Smooth muscle cell (in vitro differentiated cells): Measurements from ENCODE around the gene C1QTNF12. TPM values are rescaled to one million over a fixed set of nuclear protein-coding genes. Genes with fewer than 3 reads are reported as not detected.

ENCODE experiments used
- DNase-seq: peaks from one replicate; lab custom pipeline; 2025; ENCODE audit not compliant: unreplicated experiment; lab: John Stamatoyannopoulos, UW
- H2AFZ ChIP-seq: fragments of 200-600 bp; sonication (generic); 2 replicates; pipeline ENCODE4 v1.6.0; 2016; ENCODE audit warnings: antibody characterized with exemption, low read depth, mild to moderate bottlenecking
- H3F3A ChIP-seq: fragments of 200-600 bp; sonication (generic); 2 replicates; pipeline ENCODE4 v1.6.0; 2017; ENCODE audit warnings: antibody characterized with exemption, low read depth
- H3K27ac ChIP-seq: fragments of 200-600 bp; sonication (generic); 2 replicates; pipeline ENCODE4 v1.5.1; 2016; ENCODE audit warnings: low read depth, mild to moderate bottlenecking
- H3K27me3 ChIP-seq: fragments of 200-600 bp; sonication (generic); 2 replicates; pipeline ENCODE4 v1.6.1; 2016; ENCODE audit warnings: low read depth, mild to moderate bottlenecking
- H3K36me3 ChIP-seq: fragments of 200-600 bp; sonication (generic); 2 replicates; pipeline ENCODE4 v1.5.1; 2016; ENCODE audit warnings: low read depth
- H3K4me1 ChIP-seq: fragments of 200-600 bp; sonication (generic); 2 replicates; pipeline ENCODE4 v1.5.1; 2016; ENCODE audit warnings: low read depth
- H3K4me2 ChIP-seq: fragments of 200-600 bp; sonication (generic); 2 replicates; pipeline ENCODE4 v1.6.0; 2016; ENCODE audit warnings: mild to moderate bottlenecking
- H3K4me3 ChIP-seq: fragments of 200-600 bp; sonication (generic); 2 replicates; pipeline ENCODE4 v1.5.1; 2016; ENCODE audit warnings: mild to moderate bottlenecking
- H3K79me2 ChIP-seq: fragments of 200-600 bp; sonication (generic); 2 replicates; pipeline ENCODE4 v1.6.0; 2016; ENCODE audit warnings: low read depth, mild to moderate bottlenecking
- H3K9ac ChIP-seq: fragments of 200-600 bp; sonication (generic); 2 replicates; pipeline ENCODE4 v1.6.0; 2016; ENCODE audit warnings: low read depth
- H3K9me3 ChIP-seq: fragments of 200-600 bp; sonication (generic); replicated peaks from 2 replicates; pipeline ENCODE4 v1.5.1; 2016; ENCODE audit warnings: low read depth
- H4K20me1 ChIP-seq: fragments of 200-600 bp; sonication (generic); 2 replicates; pipeline ENCODE4 v1.6.0; 2016; ENCODE audit warnings: low read depth
- CTCF ChIP-seq: fragments of 200-600 bp; sonication (generic); IDR thresholded peaks from 2 replicates; pipeline ENCODE4 v1.5.1; 2017; ENCODE audit warnings: borderline replicate concordance, mild to moderate bottlenecking, antibody characterized with exemption; ENCODE audit not compliant: insufficient read depth, poor library complexity, severe bottlenecking
- WGBS: methylation state at CpG from one replicate; pipeline ENCODE4 v1.1.7; 2016; ENCODE audit warnings: low lambda C conversion rate; 5-methylcytosine and 5-hydroxymethylcytosine counted together
- polyA plus RNA-seq: library from polyadenylated mRNA; unstranded; fragments of >200 nt; fragmentation: Nextera tagmentation; extraction: Ambion mirVana; gene quantifications from 2 replicates; pipeline ENCODE4 v1.2.1, GENCODE V29; 2016
- total RNA-seq: library from RNA; depleted of rRNA; stranded (reverse); fragments of >200 nt; gene quantifications from 2 replicates; pipeline ENCODE4 v1.2.3, GENCODE V29; 2014

Gene C1QTNF12
- total and polyA plus RNA-seq, 2 experiments from 2014 or later: 1.8 to 5.4 TPM

GRCh38 chr1:1270813-1271212 lies 24.3 kb upstream of the C1QTNF12 start:
- Histone ChIP-seq H3K4me3 (no peak overlapping the region), H3K9ac (no peak overlapping the region), H3K27me3 (no peaks in the 10 kb centered on the region), H3K36me3 (no peaks in the 10 kb centered on the region), H3K9me3 (no peaks in the 10 kb centered on the region), H3K27ac (no peak overlapping the region), H3K79me2 (peaks cover 71% of the 10 kb centered on the region), H3K4me1 (peaks cover 18% of the 10 kb centered on the region), H3K4me2 (peak overlapping the region; percentile 54), H4K20me1 (peaks cover 50% of the 10 kb centered on the region), H3F3A (peaks cover 7% of the 10 kb centered on the region), H2AFZ (no peak overlapping the region)
- no peak for DNase-seq
- WGBS: 84% methylated on average over 7 of the region's 7 CpGs
- no peak for TF ChIP-seq CTCF

GRCh38 chr1:1268284-1268682 lies 21.8 kb upstream of the C1QTNF12 start:
- Histone ChIP-seq H3K27ac (no peak overlapping the region), H2AFZ (no peak overlapping the region), H3K9me3 (no peaks in the 10 kb centered on the region), H3F3A (peaks cover 8% of the 10 kb centered on the region), H3K4me3 (no peak overlapping the region), H3K4me1 (peaks cover 12% of the 10 kb centered on the region), H3K27me3 (no peaks in the 10 kb centered on the region), H4K20me1 (peaks cover 69% of the 10 kb centered on the region), H3K79me2 (peaks cover 82% of the 10 kb centered on the region), H3K9ac (no peak overlapping the region), H3K36me3 (no peaks in the 10 kb centered on the region), H3K4me2 (no peak overlapping the region)
- TF ChIP-seq CTCF: no peak
- DNase-seq: no peak
- WGBS: 97% methylated on average over 13 of the region's 13 CpGs

GRCh38 chr1:1267488-1268283 lies 21.2 kb upstream of the C1QTNF12 start:
- H3K9ac ChIP-seq: no peak overlapping the region
- H4K20me1 ChIP-seq: peaks cover 70% of the 10 kb centered on the region

More at GRCh38 chr1:1267488-1268283, 21.2 kb upstream of the C1QTNF12 start:
- H3K4me2 ChIP-seq: no peak overlapping the region
- no peak overlapping the region for H3K27ac ChIP-seq
- H3K79me2 ChIP-seq: peaks cover 80% of the 10 kb centered on the region
- peaks cover 11% of the 10 kb centered on the region for H3K4me1 ChIP-seq
- no peaks in the 10 kb centered on the region for H3K9me3 ChIP-seq
- no peaks in the 10 kb centered on the region for H3K27me3 ChIP-seq
- no peaks in the 10 kb centered on the region for H3K36me3 ChIP-seq
- H3F3A ChIP-seq: peaks cover 8% of the 10 kb centered on the region
- no peak overlapping the region for H2AFZ ChIP-seq
- DNase-seq: no peak
- TF ChIP-seq CTCF: no peak
- 98% methylated on average over 39 of the region's 39 CpGs for WGBS
- H3K4me3 ChIP-seq: no peak overlapping the region
